GM12872 (cell line): ENCODE data around the gene TMEM200B.
A peak's percentile ranks its signal among the peaks of the same experiment; 100 is the strongest.

Experiments
- TF ChIP-seq, protein P1 (sequence below): IDR thresholded peaks from 3 replicates; pipeline ENCODE4 v1.5.1; 2011; ENCODE audit warnings: low read depth, mild to moderate bottlenecking, low read length, moderate library complexity; ENCODE audit not compliant: insufficient read depth

The TMEM200B gene

DNA sequence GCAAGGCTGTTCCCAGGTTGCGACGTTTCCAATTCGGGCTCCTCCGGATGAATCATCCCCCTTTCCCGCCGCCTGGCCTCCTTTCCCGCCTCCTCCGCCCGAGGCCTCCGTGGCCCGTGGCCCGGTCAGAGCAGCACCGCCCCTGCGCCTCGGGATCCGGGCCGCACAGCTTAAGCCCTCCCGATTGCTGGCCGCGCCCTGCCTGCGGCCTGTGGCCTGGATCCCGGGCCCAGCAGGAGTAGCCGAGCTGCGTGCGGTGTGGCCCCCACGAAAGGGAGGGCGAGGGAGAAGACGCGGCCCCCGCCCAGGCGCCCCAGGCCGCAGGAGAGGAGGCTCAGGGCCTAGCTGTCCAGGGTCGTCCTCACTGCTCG lies 1.0 kb downstream of the TMEM200B start:
- TF ChIP-seq, protein P1, sequence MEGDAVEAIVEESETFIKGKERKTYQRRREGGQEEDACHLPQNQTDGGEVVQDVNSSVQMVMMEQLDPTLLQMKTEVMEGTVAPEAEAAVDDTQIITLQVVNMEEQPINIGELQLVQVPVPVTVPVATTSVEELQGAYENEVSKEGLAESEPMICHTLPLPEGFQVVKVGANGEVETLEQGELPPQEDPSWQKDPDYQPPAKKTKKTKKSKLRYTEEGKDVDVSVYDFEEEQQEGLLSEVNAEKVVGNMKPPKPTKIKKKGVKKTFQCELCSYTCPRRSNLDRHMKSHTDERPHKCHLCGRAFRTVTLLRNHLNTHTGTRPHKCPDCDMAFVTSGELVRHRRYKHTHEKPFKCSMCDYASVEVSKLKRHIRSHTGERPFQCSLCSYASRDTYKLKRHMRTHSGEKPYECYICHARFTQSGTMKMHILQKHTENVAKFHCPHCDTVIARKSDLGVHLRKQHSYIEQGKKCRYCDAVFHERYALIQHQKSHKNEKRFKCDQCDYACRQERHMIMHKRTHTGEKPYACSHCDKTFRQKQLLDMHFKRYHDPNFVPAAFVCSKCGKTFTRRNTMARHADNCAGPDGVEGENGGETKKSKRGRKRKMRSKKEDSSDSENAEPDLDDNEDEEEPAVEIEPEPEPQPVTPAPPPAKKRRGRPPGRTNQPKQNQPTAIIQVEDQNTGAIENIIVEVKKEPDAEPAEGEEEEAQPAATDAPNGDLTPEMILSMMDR = no peak

DNA sequence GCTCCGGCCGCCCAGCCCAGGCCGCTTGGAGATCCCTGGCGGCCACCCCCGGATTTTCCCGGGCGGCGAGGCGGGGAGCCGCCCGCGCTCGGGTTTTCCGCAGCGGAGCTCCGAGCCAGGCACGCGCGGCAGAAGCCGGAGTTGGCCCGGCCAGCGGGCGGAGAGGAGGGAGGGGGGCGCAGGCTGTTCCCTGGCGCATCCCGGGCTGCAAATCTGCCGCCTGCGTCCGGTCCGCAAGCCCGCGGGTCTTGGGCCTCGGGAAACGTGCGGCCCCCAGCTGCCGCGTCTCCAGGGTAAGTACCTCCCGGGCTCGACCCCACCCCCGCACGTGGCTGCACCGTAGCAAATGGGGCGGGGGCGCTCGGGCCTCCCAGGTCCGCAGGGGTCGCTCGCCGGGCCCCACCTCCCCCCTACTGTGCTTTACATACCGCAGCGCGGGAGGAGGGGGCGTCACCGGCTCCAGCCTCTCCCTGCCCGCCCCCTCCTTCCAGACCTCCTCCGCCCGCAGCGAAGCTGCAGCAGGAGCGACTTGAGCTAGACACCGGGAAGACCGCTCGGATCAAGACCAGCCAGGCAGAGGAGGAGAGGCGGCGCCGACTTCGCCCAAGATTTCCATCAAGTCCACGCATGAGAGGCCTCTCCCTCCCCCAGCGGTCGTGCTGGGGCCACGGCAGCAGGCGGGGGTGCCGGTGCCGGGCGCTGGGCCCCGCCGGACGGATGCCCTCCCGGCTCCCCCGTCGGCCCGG lies 1.6 kb downstream of the TMEM200B start:
- TF ChIP-seq, protein P1 = no peak

- TF ChIP-seq, protein P1 = no peak
These were observed 2.2 kb downstream of the TMEM200B start for GRCh38 chr1:29121516-29121935.

DNA sequence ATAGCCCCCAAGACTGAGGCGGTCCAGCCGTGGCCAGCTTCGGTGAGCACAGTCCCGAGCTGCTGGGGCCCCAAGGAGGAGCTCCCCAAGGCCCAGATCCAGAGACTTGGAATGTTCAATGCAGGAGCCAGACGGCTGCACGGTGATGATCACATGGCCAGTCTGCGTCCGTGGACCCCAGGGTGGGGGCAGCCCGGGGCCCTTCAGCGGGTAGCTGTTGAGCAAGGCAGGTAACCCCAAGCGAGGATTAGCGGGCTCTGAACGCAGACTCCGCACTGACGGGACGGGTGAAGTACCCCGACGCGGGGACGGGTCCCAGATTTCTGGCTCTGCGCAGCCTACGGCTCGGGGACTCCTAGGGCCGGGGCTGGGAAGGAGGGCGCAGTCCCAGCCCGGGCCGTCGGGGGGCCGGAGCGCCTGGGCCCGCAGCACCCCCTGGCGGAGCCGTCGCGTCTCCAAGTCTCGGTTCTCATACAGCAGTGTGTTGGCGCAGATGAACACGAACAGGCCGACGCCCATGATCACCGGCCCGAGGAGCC lies 2.7 kb downstream of the TMEM200B start:
- TF ChIP-seq, protein P1 = peak; percentile 74

GRCh38 chr1:29120367-29120766 lies 3.3 kb downstream of the TMEM200B start:
- TF ChIP-seq, protein P1 = no peak

DNA sequence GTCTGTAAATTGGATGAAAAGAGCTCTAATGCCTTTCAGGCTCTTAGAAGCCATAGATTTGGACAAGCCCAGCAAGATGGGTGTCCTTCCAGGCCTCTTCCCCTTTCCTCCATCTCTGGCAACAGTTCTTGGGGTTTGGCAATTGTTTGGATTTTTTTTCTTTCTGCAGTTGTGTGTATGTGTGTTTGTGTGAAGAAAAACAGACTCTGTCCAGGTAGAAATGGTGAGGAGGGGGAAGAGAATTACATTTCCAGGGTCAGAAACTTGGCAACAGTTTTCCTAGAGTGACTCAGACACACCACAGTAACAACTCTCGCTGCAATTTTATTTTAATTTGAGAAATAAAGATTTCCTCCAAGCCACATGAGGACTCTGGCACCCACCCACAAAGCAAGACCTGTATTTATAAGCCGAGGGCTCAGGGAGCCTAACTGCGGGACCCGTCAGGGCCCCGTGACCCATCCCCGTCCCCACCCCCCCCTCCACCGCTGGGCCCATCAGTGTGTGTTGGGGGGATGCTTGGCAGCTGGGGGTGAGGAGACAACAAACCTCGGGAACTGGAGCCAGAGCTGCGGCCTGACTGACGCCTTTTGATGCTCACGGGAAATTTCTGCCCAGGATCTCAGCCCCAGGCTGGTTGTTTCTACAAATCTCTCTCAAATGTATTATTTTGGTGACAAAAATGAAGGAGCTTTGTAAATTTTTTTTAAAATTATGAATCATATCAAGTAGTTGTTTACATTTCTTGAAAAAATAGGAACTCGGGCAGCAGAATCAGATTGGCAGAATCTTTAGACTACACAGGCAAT lies 4.4 kb downstream of the TMEM200B start:
- TF ChIP-seq, protein P1 = no peak

- TF ChIP-seq, protein P1 = no peak
These were observed 6.3 kb downstream of the TMEM200B start for GRCh38 chr1:29117381-29117780.
